Measurements from ENCODE around the gene RCL1.
"Not testable (repeated sequence)": the region's sequence is repeated elsewhere in the genome, so short reads cannot be mapped to it uniquely, and the experiment has no call there.

Gene RCL1

DNA sequence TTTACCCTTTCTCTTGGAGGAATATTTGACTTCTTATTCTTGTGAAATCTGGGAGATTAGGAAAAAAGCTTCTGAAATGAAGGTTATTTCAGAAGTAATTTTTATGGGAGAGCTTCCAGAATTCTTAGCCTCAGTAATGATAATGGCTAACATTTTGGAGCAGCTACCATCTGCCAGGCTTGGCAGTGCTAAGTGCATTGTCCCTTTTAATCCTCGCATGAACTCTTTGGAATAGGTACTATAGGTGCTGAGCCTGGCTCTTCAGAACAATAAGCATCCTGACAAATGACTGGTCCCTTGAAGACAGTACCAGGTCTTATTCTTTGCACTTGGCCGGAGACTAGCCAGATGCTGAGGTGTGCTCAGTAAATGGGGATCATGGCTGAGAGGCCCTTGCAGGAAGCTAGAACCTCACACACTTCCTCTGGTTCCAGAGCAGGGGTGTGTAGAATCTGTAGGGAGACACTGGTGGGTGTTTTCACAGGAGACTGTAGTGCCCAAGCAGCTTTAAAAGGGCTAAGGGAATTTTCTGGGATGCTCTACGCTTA, 90.7 kb downstream of the RCL1 start:
- DNase-seq (ENCODE audit: low read depth in 2 of 2), result no peak

DNA sequence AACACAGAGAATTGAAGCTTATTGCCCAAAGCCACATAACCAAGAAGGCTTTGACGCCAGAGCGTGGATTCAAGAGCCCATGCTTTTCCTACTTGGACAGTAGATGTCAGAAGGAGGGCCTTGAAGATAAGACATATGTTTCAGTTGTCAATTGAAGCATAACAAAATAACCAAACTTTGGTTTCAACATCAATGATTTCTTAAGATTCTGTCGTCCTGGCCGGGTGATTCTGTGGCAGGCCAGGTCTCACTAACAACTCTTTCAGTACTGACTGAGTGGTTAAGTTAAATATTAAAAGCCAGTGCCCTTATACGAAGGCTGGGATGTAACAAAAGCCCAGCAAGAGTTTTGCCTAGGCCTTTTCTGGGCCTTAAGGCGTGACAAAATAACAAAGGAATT, 94.0 kb downstream of the RCL1 start:
- no peak for DNase-seq (ENCODE audit: low read depth in 2 of 2)

DNA sequence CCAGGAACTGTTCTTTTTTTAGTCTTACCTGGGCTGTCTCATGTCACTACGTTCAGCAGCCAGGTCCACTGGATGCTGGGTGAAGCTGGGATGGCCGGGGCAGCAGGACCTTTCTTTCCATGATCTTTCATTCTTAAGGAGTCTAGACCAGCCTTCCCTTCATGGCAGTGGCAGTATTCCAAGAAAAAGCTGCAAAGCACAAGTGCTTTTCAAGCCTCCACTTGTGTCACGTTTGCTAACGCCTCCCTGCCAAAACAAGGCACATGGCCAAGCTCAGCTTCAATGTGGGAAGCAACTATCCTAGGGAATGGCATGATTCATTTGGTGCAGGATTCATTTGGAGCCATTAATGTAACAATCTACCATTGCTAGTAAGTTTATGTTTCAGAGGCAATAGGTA, 94.8 kb downstream of the RCL1 start:
- DNase-seq (ENCODE audit: low read depth in 2 of 2), result no peak

DNA sequence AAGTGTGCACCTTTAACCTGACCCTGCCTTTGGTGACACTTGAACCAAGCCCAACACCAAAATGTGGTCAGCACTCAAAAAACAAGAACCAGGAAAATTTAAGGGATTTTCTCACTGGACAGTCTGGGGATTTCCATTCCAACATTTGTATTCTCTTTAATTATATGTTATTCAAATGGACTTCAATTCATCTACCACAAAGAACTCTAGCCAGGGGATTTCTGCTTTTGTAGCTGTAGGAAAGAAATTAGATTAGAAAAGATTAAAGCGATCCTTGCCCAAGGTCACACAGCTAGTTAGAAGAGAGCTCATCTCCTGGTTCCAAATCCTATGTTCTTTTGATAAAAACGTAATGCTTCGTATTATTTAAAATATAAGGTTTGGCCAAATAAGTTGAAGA, 97.5 kb downstream of the RCL1 start:
- no peak for DNase-seq (ENCODE audit: low read depth in 2 of 2)

DNA sequence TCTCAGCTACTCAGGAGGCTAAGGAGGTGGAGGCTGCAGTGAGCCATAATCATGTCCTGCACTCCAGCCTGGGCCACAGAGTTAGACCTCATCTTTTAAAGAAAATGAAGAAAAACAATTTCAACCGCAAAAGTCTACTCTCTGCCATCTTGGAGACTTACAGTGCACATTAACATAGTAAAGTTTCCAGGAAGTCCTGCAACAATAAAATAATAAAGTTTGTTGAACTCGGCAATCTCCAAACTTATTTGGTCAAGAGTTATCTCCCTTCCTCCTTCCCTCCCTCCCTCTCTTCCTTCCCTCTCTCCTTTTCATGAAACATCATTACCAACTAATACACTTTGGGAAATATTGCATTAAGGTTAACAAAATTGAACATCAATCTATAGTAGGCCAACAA, 98.2 kb downstream of the RCL1 start:
- no peak for DNase-seq (ENCODE audit: low read depth in 2 of 2)

DNA sequence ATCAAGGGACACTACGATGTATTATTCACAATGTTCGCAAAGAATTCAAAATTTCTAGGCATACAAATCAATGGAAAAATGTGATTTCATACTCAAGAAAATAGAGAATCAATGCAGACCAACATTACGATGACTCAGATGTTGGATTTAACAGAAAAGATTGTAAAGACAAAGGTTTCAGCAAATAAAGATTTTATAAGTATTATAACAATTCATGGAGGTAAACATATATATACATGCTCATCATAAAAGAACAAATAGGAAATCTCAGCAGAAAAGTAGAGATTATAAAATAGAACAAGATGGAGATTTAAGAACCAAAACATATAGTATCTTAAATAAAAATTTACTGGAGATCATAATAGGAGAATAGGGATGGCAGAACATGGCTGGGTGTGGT, 98.9 kb downstream of the RCL1 start:
- DNase-seq (ENCODE audit: low read depth in 2 of 2), result no peak

DNA sequence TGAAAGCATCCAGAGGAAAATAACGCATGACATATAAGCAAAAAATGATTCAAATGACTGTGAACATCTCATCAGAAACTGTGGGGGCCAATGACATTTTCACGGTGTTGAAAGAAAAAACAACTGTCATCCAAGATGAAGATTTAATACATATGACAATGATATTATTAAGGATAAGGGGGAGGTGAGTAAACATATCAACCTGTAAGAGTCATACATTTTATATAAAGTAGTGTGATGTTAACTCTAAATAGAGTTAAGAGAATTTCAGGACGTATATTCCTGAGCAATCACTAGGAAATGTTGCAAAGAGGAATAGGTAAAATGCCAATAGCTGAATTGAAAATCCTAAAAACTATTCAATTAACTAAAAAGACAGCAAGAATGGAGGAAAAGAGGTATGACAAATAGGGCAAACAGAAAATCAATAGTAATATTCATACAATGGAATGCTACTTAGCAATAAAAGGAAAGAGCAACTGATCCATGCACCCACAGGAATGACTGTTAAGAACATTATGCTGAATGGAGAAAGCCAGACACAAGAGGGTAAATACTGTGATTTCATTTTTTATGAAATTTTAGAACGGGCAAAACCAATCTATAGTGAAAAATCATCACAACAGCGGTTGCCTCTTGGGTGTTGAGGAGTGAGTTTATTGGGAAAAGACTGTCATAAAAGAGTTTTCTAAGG, 99.9 kb downstream of the RCL1 start:
- DNase-seq (ENCODE audit: low read depth in 2 of 2), result no peak

DNA sequence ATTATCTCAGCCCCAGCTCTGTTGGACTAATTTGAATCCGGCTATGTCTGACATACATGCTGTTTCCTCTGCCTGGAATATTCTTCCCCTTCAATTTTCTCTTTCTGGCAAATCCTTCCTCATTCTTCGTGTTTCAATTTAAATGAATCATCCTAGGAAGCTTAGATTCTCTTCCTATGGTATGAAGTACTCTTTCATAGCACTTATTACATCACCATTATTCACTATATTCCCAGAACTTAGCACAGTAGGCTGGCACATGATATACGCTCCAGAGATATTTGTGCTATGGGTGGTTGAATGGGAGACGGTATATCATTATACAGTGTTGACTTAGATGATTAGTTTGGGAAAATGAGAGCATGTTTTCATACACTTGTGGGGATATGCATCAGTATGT, 101.3 kb downstream of the RCL1 start:
- no peak for DNase-seq (ENCODE audit: low read depth in 2 of 2)

DNA sequence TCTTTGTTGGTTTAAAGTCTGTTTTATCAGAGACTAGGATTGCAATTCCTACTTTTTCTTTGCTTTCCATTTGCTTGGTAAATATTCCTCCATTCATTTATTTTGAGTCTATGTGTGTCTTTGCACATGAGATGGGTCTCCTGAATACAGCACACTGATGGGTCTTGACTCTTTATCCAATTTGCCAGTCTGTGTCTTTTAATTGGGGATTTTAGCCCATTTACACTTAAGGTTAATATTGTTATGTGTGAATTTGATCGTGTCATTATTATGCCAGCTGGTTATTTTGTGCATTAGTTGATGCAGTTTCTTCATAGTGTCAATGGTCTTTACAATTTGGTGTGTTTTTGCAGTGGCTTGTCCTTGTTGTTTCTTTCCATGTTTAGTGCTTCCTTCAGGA, 107.1 kb downstream of the RCL1 start:
- not testable (repeated sequence) for DNase-seq (ENCODE audit: low read depth in 2 of 2)

DNA sequence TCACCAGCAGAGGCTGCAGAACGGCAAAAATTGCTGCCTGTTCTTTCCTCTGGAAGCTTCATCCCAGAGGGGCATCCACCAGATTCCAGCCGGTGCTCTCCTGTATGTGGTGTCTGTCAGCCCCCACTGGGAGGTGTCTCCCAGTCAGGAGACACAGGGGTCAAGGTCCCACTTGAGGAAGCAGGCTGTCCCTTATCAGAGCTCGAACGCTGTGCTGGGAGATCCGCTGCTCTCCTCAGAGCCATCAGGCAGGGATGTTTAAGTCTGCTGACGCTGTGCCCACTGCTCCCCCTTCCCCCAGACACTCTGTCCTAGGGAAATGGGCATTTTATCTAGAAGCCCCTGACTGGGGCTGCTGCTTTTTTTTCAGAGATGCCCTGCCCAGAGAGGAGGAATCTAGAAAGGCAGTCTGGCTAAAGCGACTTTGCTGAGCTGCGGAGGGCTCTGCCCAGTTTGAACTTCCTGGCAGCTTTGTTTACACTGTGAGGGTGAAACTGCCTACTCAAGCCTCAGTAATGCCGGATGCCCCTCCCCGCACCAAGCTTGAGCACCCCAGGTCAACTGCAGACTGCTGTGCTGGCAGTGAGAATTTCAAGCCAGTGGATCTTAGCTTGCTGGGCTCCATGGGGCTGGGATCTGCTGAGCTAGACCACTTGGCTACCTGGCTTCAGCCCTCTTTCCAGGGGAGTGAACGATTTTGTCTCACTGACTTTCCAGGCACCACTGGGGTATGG, 108.8 kb downstream of the RCL1 start:
- not testable (repeated sequence) for DNase-seq (ENCODE audit: low read depth in 2 of 2)

DNA sequence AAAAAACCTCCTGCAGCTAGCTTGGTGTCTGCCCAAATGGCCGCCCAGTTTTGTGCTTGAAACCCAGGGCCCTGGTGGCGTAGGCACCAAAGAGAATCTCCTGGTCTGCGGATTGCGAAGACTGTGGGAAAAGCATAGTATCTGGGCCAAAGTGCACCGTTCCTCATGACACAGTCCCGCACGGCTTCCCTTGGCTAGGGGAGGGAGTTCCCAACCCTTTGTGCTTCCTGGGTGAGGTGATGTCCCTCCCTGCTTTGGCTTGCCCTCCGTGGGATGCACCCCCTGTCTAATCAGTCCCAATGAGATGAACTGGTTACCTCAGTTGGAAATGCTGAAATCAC, 109.4 kb downstream of the RCL1 start:
- no peak for DNase-seq (ENCODE audit: low read depth in 2 of 2)

DNA sequence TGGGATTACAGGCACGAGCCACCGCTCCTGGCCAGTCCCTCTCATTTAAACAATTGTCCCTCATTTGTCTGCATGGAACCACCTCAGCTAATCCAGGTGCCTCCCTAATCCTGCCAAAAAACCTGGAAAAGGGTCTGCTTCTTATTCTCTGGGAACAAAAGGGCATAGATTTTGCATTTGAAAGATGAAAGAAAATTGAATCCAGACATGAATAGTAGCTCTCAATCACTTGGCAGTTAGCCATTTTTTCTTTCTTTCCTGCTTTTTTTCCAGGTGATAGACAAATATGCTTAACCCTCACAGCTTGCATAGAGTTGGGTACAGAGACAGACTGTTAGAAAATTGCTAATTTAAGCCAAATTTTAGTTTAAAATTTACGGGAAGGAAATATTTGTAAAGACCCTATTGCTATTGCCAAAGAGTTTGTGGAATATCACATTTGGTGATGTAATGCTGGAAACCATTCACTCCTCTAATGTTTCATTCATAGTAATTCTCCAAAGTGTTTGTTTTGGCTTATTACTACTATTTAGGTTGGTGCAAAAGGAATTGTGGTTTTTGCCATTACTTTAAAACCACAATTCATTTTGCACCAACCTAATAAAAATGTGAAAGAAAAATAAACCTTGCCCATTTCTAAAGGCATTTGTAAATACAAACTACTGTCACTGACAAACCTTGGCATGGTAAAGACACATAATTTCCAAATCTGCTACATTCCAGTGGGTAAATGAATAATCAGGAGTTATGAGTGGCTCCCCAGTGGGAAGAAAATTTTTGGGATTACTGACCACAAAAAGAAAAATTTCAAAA, 111.8 kb downstream of the RCL1 start:
- no peak for DNase-seq (ENCODE audit: low read depth in 2 of 2)

DNA sequence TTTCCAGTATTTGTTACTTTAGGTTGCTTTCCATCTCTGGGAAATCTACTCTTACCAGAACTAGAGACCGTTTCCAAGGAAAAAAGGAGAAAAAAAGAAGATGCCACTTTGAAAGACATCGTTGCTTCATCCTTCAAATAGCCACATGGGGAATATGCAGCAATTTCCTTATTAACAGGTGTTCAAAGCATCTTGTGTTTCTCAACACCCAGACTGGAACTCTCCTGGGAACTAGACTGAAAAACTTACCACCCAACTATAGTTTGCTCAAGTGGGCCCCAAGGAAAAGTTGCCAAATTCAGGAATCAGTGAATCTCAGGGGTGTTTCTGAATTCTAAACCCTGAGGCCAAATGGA, 112.4 kb downstream of the RCL1 start:
- no peak for DNase-seq (ENCODE audit: low read depth in 2 of 2)
